ENCODE data around the gene FANCM.

The FANCM gene

DNA sequence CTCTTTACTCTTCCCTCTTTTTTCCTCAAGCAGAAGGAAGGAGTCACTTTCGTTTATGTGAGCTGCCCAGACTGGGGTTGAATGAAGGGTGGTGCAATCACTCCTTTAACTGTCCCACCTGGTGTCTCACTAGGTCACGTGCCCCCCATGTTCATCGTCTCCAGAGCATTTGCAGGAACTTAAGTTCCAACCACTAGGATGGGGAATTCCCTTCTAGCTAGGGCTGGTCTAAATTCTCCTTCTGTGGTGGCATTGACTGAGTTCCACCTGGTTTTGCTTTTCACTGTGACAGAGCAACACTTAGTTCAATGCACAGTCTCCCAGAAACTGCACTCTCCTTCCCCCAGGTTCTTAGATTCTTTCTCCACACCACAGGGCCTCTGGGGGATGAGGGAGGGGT is 9.5 kb downstream of the FANCM start:
- TF ChIP-seq ZFX (IDR thresholded peaks at IDR 0.05) (no peak), CTCF (conservative IDR thresholded peaks at IDR 0.05) (no peak)
- H3K27ac ChIP-seq = no peak overlapping the region

DNA sequence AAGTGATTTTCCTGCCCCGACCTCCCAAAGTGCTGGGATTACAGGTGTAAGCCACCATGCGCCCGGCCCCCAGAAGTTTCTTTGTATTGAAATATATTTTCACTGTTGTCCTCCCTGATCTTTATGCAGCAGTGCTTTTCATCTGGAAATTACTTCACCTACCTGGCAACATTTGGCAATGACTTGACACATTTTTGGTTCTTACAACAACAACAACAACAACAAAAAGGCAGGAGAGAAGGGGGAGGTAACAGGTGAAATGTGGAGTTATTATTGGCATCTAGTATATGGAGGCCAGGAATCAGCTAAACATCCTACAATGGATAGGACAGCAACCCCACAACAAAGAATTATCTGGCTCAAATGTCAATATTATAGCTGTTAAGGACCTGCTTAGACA is 13.9 kb downstream of the FANCM start:
- no peak overlapping the region for H3K27ac ChIP-seq

GRCh38 chr14:45150386-45150890 is 14.7 kb downstream of the FANCM start:
- H3K27ac ChIP-seq = no peak overlapping the region
- TF ChIP-seq CTCF (conservative IDR thresholded peaks at IDR 0.05) (no peak), ZFX (IDR thresholded peaks at IDR 0.05) (no peak)

More for the DNA sequence above, 13.9 kb downstream of the FANCM start:
- no peak for TF ChIP-seq CTCF (conservative IDR thresholded peaks at IDR 0.05)
- TF ChIP-seq ZFX (IDR thresholded peaks at IDR 0.05) = no peak

DNA sequence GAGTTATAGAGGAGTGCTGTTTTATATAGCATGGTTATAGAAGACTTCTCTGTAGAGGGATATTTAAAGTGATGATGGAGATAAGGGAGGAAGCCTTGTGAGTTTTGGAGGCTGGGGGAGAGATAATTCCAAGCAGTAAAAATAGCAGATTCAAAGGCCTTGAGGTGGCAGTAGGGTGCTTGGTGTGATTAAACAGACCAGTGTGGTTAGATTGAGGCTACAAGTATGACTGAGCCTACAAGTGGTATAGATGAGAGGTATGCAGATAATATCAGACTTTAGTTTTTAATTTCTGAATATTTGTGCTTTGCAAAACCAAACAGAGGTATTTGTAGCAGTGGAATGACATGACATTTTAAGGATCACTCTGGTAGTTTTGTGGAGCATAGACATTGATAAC is 20.3 kb downstream of the FANCM start:
- no peak overlapping the region for H3K27ac ChIP-seq
- TF ChIP-seq CTCF (conservative IDR thresholded peaks at IDR 0.05) (no peak), ZFX (IDR thresholded peaks at IDR 0.05) (no peak)

- H3K27ac ChIP-seq = no peak overlapping the region
- TF ChIP-seq ZFX (IDR thresholded peaks at IDR 0.05) (no peak), CTCF (conservative IDR thresholded peaks at IDR 0.05) (no peak)
Measured at GRCh38 chr14:45169906-45170305, 34.2 kb downstream of the FANCM start.

GRCh38 chr14:45177076-45177475 is 41.3 kb downstream of the FANCM start:
- TF ChIP-seq ZFX (IDR thresholded peaks at IDR 0.05) (no peak), CTCF (conservative IDR thresholded peaks at IDR 0.05) (no peak)
- H3K27ac ChIP-seq = no peak overlapping the region

GRCh38 chr14:45181329-45181728 is 45.6 kb downstream of the FANCM start:
- no peak for TF ChIP-seq ZFX (IDR thresholded peaks at IDR 0.05)
- no peak for TF ChIP-seq CTCF (conservative IDR thresholded peaks at IDR 0.05)
- no peak overlapping the region for H3K27ac ChIP-seq

Measured in C4-2B (cell line).